GM18517 (cell line): Measurements from ENCODE around the gene FRAT2.
A peak's percentile ranks its signal among the peaks of the same experiment; 100 is the strongest.

ENCODE experiments used
- ATAC-seq: cut with Tn5 transposase; IDR thresholded peaks from one replicate; pipeline ENCODE4 v1.9.1; 2021; ENCODE audit warnings: mild to moderate bottlenecking, moderate library complexity; ENCODE audit not compliant: unreplicated experiment

Gene FRAT2

GRCh38 chr10:97334370-97335175 lies at the start of gene FRAT2:
Gene FRAT2 (minus strand): TSS chr10:97334729. CDS start chr10:97334572, 157 bp downstream.
- ATAC-seq: peak; percentile 80

- no peak for ATAC-seq
These were observed 49.6 kb upstream of the FRAT2 start for GRCh38 chr10:97384156-97384555.

- ATAC-seq: no peak
These were observed 48.6 kb upstream of the FRAT2 start for GRCh38 chr10:97383159-97383558.

GRCh38 chr10:97381626-97382025 lies 47.1 kb upstream of the FRAT2 start:
- ATAC-seq: no peak

GRCh38 chr10:97380516-97380915 lies 46.0 kb upstream of the FRAT2 start:
- no peak for ATAC-seq

- no peak for ATAC-seq
These were observed 44.7 kb upstream of the FRAT2 start for GRCh38 chr10:97378933-97379921.

- no peak for ATAC-seq
These were observed 41.9 kb upstream of the FRAT2 start for GRCh38 chr10:97376413-97376812.

- ATAC-seq: no peak
These were observed 38.9 kb upstream of the FRAT2 start for GRCh38 chr10:97373456-97373855.

- no peak for ATAC-seq
These were observed 37.8 kb upstream of the FRAT2 start for GRCh38 chr10:97372233-97372875.

- ATAC-seq: no peak
These were observed 37.2 kb upstream of the FRAT2 start for GRCh38 chr10:97371696-97372095.

GRCh38 chr10:97367126-97367649 lies 32.7 kb upstream of the FRAT2 start:
- ATAC-seq: no peak

- no peak for ATAC-seq
These were observed 32.0 kb upstream of the FRAT2 start for GRCh38 chr10:97366572-97366971.

GRCh38 chr10:97365761-97366351 lies 31.3 kb upstream of the FRAT2 start:
- ATAC-seq: no peak

- no peak for ATAC-seq
These were observed 28.5 kb upstream of the FRAT2 start for GRCh38 chr10:97363071-97363470.

GRCh38 chr10:97362310-97363033 lies 27.9 kb upstream of the FRAT2 start:
- ATAC-seq: no peak

GRCh38 chr10:97361537-97361901 lies 27.0 kb upstream of the FRAT2 start:
- no peak for ATAC-seq

GRCh38 chr10:97360705-97361536 lies 26.4 kb upstream of the FRAT2 start:
- ATAC-seq: no peak

GRCh38 chr10:97358781-97359180 lies 24.3 kb upstream of the FRAT2 start:
- ATAC-seq: no peak

- ATAC-seq: no peak
These were observed 23.8 kb upstream of the FRAT2 start for GRCh38 chr10:97358349-97358748.
